Testis (tissue), 3 donors: ENCODE data around the gene KIFC3. TPM values are rescaled to one million over a fixed set of nuclear protein-coding genes. Genes with fewer than 3 reads are reported as not detected.

Source experiments
- DNase-seq: peaks from one replicate; pipeline ENCODE4 v3.0.0-alpha.2; 2019
- H3K27ac ChIP-seq, 2 donors: fragments of 200-600 bp; sonication (generic); one replicate each; pipeline ENCODE4 v1.5.1; 2019
- H3K27me3 ChIP-seq: fragments of 200-600 bp; sonication (generic); one replicate; pipeline ENCODE4 v1.5.1; 2019
- H3K36me3 ChIP-seq: fragments of 200-600 bp; sonication (generic); one replicate; pipeline ENCODE4 v1.5.1; 2017; ENCODE audit warnings: low read depth; ENCODE audit errors: missing control alignments
- H3K4me1 ChIP-seq: fragments of 200-600 bp; sonication (generic); one replicate; pipeline ENCODE4 v1.5.1; 2019
- H3K4me3 ChIP-seq, 2 donors: fragments of 200-600 bp; sonication (generic); one replicate each; pipeline ENCODE4 v1.5.1; 2017 to 2019
- H3K9me3 ChIP-seq: fragments of 200-600 bp; sonication (generic); one replicate; pipeline ENCODE4 v1.5.1; 2017
- POLR2A ChIP-seq: fragments of 450-650 bp; IDR thresholded peaks from one replicate; pipeline ENCODE4 v1.6.1; 2017; ENCODE audit warnings: antibody characterized with exemption, mild to moderate bottlenecking, moderate library complexity
- WGBS, 2 donors: methylation state at CpG; one replicate each; pipeline ENCODE4 v1.1.5; 2018; 5-methylcytosine and 5-hydroxymethylcytosine counted together
- intact Hi-C: fragments of 100-400 bp; cut with DNase I; formaldehyde crosslinking; loops from one replicate; pipeline ENCODE4 v1.15.1; 2023; ENCODE audit warnings: low total_unique reads
- polyA plus RNA-seq: library from polyadenylated mRNA; stranded (reverse); fragments of 350-450 nt; fragmentation: Illumina TruSeq; extraction: RNeasy Lipid Tissue Mini Kit (QIAGEN cat#74804); gene quantifications from one replicate; pipeline ENCODE4 v1.2.3, GENCODE V29; 2014; ENCODE audit warnings: low read depth, low replicate concordance; ENCODE audit not compliant: insufficient read depth
- total RNA-seq, 2 donors: library from RNA; depleted of rRNA; stranded (reverse); fragments of >200 nt; gene quantifications; one replicate each; pipeline ENCODE4 v1.2.3, GENCODE V29; 2016
- TF ChIP-seq, protein P1 (sequence below), 3 experiments: fragments of 450-650 bp in 2 of 3; fragments of 200-600 bp in 1 of 3; sonication (generic) in 1 of 3; IDR thresholded peaks; one replicate each; pipeline ENCODE4 v1.5.1; 2016 to 2019; ENCODE audit warnings: antibody characterized with exemption in 3 of 3, mild to moderate bottlenecking in 2 of 3, moderate library complexity in 1 of 3

KIFC3 gene
- total and polyA plus RNA-seq, 3 donors from 2014 or later, result 105 to 185 (median 137) TPM

DNA sequence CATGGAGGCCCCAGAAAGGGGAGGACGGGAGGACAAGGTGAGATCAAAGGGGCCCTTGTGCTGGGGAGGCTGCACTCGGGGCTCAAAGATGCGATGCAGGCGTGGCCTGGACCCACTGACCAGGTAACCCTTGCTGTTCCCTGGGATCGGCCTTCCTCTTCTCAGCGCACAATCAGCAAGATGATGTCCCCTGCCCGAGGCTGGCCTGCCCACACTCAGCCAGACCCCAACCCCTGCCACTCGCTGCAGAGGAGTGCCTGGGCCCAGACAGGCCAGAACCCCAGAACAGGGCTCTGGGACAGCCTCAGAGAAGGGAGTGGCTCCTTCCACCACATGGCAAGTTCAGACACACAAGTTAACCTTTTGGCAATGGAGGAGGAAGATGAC, 14.8 kb downstream of the KIFC3 start:
- Histone ChIP-seq H3K27ac (peak overlapping the region; percentile 41 to 73), H3K36me3 (no peaks in the 10 kb centered on the region), H3K4me3 (no peak overlapping the region), H3K4me1 (peaks cover 41% of the 10 kb centered on the region), H3K27me3 (no peaks in the 10 kb centered on the region), H3K9me3 (no peaks in the 10 kb centered on the region)
- TF ChIP-seq, protein P1, sequence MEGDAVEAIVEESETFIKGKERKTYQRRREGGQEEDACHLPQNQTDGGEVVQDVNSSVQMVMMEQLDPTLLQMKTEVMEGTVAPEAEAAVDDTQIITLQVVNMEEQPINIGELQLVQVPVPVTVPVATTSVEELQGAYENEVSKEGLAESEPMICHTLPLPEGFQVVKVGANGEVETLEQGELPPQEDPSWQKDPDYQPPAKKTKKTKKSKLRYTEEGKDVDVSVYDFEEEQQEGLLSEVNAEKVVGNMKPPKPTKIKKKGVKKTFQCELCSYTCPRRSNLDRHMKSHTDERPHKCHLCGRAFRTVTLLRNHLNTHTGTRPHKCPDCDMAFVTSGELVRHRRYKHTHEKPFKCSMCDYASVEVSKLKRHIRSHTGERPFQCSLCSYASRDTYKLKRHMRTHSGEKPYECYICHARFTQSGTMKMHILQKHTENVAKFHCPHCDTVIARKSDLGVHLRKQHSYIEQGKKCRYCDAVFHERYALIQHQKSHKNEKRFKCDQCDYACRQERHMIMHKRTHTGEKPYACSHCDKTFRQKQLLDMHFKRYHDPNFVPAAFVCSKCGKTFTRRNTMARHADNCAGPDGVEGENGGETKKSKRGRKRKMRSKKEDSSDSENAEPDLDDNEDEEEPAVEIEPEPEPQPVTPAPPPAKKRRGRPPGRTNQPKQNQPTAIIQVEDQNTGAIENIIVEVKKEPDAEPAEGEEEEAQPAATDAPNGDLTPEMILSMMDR (IDR thresholded peaks at IDR 0.05), result no peak
- TF ChIP-seq POLR2A, result no peak
- intact Hi-C loops, result no loop called here
- DNase-seq, result no peak
- 68 to 72% methylated on average over 7 to 8 of the region's 8 CpGs for WGBS, 2 donors

DNA sequence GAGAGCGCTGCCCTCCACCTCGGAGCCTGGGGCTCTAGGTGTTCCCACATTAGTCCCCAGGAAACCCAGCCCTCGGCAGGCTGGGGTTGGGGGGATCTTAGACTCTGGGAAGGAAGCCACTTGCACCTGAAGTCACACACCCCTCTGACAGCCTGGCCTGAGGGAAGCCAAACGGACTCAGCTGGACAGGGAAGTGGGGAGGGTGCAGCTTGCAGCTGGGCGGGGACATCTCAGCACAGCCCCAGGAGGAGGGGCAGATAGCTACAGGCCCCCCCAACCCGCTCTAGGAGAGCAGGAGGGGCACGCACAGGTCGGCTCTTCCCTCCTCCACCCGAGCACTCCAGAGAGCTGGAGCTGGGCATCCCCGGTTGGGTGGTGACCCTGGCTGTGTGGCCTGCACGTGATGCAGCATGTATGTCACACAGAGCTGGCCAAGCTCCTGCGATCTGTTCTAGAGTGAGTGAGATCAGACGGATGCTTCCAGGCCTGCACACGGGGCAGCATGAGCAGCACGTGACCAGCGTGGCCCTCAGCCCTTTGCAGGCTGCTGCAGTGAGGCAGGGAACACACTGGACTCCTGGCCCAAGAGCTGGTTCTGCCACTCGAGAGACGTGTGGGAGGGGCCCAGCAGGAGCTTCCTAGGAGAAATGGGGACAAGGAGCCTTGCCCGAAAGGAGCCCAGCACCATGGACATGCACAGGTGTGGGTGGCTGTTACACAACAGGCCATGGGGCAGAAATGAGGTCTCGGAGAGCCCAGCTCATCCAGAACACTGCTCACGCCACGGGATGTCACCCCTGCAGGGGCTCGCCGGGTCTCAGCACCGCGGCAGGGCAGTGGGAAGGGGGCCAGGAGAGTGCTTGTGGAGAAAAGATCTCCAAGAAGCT, 15.4 kb downstream of the KIFC3 start:
- Histone ChIP-seq H3K4me3 (no peak overlapping the region), H3K27ac (peak overlapping the region; percentile 71 to 73), H3K27me3 (no peaks in the 10 kb centered on the region), H3K4me1 (peaks cover 38% of the 10 kb centered on the region), H3K36me3 (no peaks in the 10 kb centered on the region), H3K9me3 (no peaks in the 10 kb centered on the region)
- WGBS, 2 donors, result 57% methylated on average over 19 to 26 of the region's 26 CpGs
- peak; percentile 92 for DNase-seq
- intact Hi-C loops, result no loop called here
- TF ChIP-seq, protein P1 (IDR thresholded peaks at IDR 0.05), result no peak
- TF ChIP-seq POLR2A, result no peak

DNA sequence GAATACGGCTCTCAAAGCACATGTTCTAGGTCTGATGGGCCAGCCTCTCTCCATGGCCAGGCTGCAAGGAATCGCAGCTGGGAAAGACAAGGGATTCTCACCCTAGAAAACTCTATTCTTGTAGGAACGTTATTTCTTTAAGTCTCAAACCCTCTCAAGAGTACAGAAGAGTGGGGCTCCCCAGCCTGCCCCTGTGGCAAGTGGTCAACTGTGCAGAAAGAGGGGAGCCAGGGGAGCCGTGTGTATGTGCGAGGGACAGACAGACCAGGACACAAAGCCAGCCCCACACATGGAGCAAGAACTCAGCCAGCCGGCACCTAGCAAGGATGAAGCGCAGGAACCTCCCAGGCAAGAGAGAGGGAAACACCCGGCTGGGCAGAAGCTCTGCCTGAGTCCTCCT, 16.4 kb downstream of the KIFC3 start:
- DNase-seq, result no peak
- no peak for TF ChIP-seq POLR2A
- TF ChIP-seq, protein P1 (IDR thresholded peaks at IDR 0.05), result no peak
- Histone ChIP-seq H3K9me3 (no peaks in the 10 kb centered on the region), H3K27ac (peak overlapping the region in 1 of 2 donors; percentile 71), H3K4me1 (peaks cover 32% of the 10 kb centered on the region), H3K36me3 (no peaks in the 10 kb centered on the region), H3K27me3 (no peaks in the 10 kb centered on the region), H3K4me3 (no peak overlapping the region)
- intact Hi-C loops, result no loop called here
- 70 to 77% methylated on average over 6 to 8 of the region's 8 CpGs for WGBS, 2 donors

DNA sequence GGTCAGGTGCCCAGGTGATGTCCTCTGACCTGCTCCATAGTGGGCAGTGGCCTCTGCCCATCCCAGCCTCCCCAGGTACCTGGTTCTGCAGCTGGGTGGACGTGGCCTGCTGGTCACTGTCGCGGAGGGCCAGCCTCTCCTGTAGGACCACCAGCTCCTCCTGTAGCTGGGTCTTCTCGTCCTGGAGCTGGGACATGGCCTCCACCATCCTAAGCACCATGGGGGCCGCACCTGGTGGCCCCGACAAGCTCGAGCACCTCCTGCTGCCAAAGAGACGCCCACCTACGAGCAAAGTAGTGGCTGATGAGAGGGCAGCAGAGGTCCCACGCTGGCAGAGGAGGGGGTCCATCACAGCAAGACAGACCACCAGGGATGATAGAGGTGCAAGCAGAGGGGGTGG, 16.9 kb downstream of the KIFC3 start:
- intact Hi-C loops, result no loop called here
- Histone ChIP-seq H3K27me3 (no peaks in the 10 kb centered on the region), H3K4me1 (peaks cover 32% of the 10 kb centered on the region), H3K27ac (peak overlapping the region in 1 of 2 donors; percentile 71), H3K4me3 (no peak overlapping the region), H3K9me3 (no peaks in the 10 kb centered on the region), H3K36me3 (no peaks in the 10 kb centered on the region)
- DNase-seq, result no peak
- TF ChIP-seq, protein P1 (IDR thresholded peaks at IDR 0.05), result no peak
- no peak for TF ChIP-seq POLR2A
- 92 to 98% methylated on average over 6 to 10 of the region's 10 CpGs for WGBS, 2 donors
